ENCODE data around the gene PXDN. TPM values are rescaled to one million over a fixed set of nuclear protein-coding genes. Genes with fewer than 3 reads are reported as not detected.

Gene PXDN
- total RNA-seq, 6 experiments from 2014 or later = 283 to 403 (median 323) TPM

GRCh38 chr2:1609040-1609439, 135.3 kb downstream of the PXDN start:
- Mint-ChIP-seq H3K27ac (no peak overlapping the region), H3K9me3 (no peaks in the 10 kb centered on the region), H3K4me3 (no peak overlapping the region), H3K4me1 (ENCODE audit: low read depth) (peaks cover 5% of the 10 kb centered on the region), H3K27me3 (ENCODE audit: insufficient read depth) (peaks cover 5% of the 10 kb centered on the region), H3K36me3 (ENCODE audit: low read depth) (no peaks in the 10 kb centered on the region)
- TF ChIP-seq, protein P1, sequence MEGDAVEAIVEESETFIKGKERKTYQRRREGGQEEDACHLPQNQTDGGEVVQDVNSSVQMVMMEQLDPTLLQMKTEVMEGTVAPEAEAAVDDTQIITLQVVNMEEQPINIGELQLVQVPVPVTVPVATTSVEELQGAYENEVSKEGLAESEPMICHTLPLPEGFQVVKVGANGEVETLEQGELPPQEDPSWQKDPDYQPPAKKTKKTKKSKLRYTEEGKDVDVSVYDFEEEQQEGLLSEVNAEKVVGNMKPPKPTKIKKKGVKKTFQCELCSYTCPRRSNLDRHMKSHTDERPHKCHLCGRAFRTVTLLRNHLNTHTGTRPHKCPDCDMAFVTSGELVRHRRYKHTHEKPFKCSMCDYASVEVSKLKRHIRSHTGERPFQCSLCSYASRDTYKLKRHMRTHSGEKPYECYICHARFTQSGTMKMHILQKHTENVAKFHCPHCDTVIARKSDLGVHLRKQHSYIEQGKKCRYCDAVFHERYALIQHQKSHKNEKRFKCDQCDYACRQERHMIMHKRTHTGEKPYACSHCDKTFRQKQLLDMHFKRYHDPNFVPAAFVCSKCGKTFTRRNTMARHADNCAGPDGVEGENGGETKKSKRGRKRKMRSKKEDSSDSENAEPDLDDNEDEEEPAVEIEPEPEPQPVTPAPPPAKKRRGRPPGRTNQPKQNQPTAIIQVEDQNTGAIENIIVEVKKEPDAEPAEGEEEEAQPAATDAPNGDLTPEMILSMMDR (IDR thresholded peaks at IDR 0.05) = no peak
- no peak for DNase-seq

DNA sequence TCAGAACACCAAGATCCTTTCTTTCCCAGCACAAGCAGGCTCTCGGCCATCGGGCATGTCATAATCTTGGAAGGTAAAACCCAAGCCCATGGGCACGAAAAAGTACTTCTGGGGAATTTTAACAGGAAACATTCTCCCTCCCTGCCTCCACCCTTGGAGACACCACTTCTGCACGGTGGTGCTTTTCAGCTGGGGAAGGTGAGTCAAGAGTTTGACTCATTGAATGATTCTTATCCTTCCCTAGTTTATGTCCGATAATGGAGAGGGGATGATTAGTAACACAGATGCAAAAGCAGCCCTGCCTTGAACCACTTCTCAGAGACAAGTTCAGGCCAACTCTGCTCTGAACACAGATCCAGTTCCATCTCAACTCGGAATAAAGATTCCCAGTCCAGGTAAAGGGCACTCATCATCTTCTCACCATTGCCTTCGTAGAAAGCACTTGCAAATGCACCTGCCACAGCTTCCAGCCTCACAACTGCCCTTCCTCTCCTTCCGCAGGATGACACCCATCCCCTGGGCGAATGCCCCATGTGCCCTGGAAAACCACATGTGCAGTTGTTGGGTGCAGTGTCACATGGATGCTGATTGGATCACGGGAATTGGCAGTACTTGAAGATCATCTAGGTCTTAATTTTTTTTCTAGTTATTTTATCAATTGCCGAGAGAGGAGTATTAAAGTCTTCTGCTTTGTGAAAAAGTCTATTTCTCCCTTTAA, 136.2 kb downstream of the PXDN start:
- Mint-ChIP-seq H3K36me3 (ENCODE audit: low read depth) (no peaks in the 10 kb centered on the region), H3K27me3 (ENCODE audit: insufficient read depth) (peaks cover 5% of the 10 kb centered on the region), H3K4me3 (0 out of 2 replicates have a peak overlapping the region, but pooled peaks have one; percentile 13), H3K9me3 (no peaks in the 10 kb centered on the region), H3K27ac (no peak overlapping the region), H3K4me1 (ENCODE audit: low read depth) (no peaks in the 10 kb centered on the region)
- TF ChIP-seq, protein P1 (IDR thresholded peaks at IDR 0.05) = no peak
- peak; percentile 33 for DNase-seq

DNA sequence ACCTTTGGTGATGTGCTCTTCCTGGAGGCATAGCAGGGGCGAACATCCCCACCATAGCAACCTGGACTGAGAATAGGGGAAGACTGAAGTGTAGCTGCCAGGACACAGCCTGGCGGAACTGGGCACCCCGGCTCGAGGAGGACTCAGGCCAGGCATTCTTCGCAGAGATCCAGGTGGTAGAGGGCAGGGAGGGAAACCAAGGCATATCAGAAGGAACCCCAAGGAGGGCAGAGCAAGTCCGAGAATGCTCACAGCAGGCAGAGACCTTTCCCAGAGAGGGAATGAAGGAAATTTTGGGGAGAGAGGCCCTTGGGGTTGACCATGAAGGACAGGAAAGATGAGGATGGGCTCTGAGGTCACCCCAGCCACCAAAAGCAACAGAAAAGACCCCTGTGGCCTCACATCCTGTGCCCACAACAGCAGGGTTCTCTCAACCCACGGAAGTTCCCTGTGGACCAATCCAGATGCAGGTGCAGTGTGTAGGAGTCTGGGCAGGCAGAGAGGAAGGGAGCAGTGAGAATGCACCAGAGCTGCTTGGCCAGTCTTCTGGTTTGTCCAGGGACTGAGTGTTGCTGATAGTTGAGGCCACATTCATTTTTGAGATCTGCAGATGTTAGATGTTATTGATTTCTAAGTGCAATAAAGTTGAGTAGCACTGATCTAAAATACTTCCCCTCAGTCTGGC, 136.9 kb downstream of the PXDN start:
- H3K4me1 Mint-ChIP-seq (ENCODE audit: low read depth) = no peaks in the 10 kb centered on the region
- peaks cover 3% of the 10 kb centered on the region for H3K27me3 Mint-ChIP-seq (ENCODE audit: insufficient read depth)
- H3K9me3 Mint-ChIP-seq = no peaks in the 10 kb centered on the region
- no peaks in the 10 kb centered on the region for H3K36me3 Mint-ChIP-seq (ENCODE audit: low read depth)
- TF ChIP-seq, protein P1 (IDR thresholded peaks at IDR 0.05) = no peak
- no peak overlapping the region for H3K27ac Mint-ChIP-seq
- H3K4me3 Mint-ChIP-seq = no peak overlapping the region
- DNase-seq = no peak

DNA sequence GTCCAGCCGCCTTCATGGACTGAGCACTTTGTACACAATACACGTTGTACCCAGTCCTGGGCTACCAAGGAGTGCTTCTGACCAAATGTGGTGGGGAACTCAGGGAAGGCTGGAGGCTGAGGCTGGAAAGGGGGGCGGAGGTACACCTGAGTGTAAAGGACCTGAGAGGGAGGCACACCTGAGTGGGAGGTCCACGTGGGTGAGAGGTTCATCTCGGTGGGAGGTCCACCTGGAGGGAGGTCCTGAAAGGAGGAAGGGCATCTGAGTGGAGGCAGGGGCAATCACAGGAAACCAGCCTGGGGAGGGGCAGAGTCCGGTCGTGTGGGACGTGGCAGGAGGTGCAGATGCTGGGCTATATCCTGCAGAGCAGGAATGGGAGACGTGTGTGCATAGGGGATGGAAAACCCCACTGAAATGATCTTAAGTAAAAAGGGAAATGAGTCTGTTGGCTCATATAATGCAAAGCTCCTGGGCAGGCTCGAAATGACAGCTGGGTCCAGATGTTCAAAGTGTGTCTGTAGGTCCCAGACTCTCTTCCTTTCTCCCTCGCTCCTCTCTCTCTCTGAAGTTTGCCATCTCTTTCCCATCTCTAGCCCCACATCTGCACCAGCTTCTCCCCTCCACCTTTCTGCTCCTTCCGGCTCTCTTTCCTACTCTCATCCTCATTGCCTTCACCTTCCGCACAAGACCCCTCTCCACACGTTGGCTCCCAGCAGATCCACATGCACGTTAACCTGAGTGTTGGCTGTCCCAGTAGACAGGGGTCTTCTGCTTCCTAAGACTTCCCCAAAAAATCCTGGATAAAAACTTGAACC, 137.7 kb downstream of the PXDN start:
- Mint-ChIP-seq H3K36me3 (ENCODE audit: low read depth) (no peaks in the 10 kb centered on the region), H3K27ac (no peak overlapping the region), H3K4me3 (no peak overlapping the region), H3K4me1 (ENCODE audit: low read depth) (no peaks in the 10 kb centered on the region), H3K27me3 (ENCODE audit: insufficient read depth) (peaks cover 5% of the 10 kb centered on the region), H3K9me3 (no peaks in the 10 kb centered on the region)
- TF ChIP-seq, protein P1 (IDR thresholded peaks at IDR 0.05) = no peak
- no peak for DNase-seq

GRCh38 chr2:1606046-1606400, 138.3 kb downstream of the PXDN start:
- H3K27me3 Mint-ChIP-seq (ENCODE audit: insufficient read depth) = peaks cover 5% of the 10 kb centered on the region
- H3K36me3 Mint-ChIP-seq (ENCODE audit: low read depth) = no peaks in the 10 kb centered on the region
- DNase-seq = no peak
- TF ChIP-seq, protein P1 (IDR thresholded peaks at IDR 0.05) = no peak
- no peaks in the 10 kb centered on the region for H3K9me3 Mint-ChIP-seq
- peaks cover 1% of the 10 kb centered on the region; the same call in 1 of the 2 replicates for H3K4me1 Mint-ChIP-seq (ENCODE audit: low read depth)
- H3K4me3 Mint-ChIP-seq = no peak overlapping the region
- H3K27ac Mint-ChIP-seq = peak overlapping the region; percentile 57; the same call in 1 of the 2 replicates

All from HFFc6 (cell line).